Cortex of kidney (tissue), 1 donor: ENCODE results near the gene NCEH1.
"Not testable (repeated sequence)": the region's sequence is repeated elsewhere in the genome, so short reads cannot be mapped to it uniquely, and the experiment has no call there.

Experiments
- DNase-seq: peaks from one replicate; lab custom pipeline; 2025; lab: John Stamatoyannopoulos, UW

NCEH1 gene

DNA sequence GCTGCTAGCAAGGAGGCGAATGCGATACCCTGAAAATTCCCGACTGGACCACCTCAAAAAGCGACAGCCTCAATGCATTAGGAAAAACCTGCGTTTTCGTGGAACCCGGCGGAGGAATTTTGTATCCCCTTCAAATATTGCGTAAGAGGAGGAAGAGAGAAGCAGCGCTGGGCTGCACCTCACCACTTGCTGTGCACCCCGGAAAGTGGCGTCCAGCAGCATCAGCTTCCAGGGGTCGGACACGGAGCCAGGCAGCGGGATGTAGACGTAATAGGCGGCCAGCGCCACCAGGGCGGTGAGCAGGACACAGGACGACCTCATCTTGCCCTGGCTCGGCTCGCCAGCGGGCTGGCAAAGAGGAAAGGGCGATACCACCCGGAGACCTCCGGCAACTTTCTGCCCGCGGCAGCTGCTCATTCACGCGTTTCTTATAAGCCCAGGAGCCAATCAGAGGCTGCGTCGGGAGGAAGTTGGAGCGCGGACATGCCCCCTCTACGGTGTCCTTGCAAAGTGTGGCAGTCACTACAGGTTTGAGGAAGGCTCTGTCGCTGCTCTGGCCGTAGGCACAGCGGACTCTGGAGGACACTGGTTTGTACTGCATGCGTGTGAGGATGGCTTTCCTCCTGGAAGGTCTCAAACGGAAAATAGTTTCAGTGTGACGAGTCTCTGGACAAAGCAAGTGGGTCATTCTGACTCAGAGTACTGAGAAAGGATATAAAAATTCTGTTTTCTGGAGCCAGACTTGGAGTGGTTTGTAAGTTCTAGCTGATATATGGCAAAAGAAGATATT lies at the start of gene NCEH1:
Gene NCEH1, minus strand, starts transcription at position 404 of the 790 bp plus-strand sequence. Its CDS starts 83 bp downstream, at position 321.
- DNase-seq, result no peak

- not testable (repeated sequence) for DNase-seq
Measured at GRCh38 chr3:172760416-172760815, 49.5 kb upstream of the NCEH1 start.

GRCh38 chr3:172753125-172753524 lies 42.3 kb upstream of the NCEH1 start:
- DNase-seq, result no peak

DNA sequence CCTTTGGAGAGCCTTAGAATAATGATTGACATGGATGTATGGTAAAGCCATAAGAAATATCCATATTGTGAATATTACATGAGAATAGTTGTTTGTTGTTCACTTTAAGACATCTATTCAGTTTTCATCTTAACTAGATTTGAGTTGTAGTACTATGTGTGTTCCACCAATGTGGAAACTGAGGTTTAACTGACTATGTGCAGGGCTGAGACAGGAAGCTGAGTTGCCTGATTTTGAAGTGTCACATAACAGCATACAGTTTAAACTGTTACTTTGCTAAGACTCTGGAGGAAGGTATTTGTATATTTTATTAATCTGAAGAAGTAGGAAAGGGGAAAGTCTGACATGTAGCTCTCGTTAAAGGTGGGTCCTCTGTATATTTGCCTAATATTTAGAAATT lies 41.8 kb upstream of the NCEH1 start:
- no peak for DNase-seq

DNA sequence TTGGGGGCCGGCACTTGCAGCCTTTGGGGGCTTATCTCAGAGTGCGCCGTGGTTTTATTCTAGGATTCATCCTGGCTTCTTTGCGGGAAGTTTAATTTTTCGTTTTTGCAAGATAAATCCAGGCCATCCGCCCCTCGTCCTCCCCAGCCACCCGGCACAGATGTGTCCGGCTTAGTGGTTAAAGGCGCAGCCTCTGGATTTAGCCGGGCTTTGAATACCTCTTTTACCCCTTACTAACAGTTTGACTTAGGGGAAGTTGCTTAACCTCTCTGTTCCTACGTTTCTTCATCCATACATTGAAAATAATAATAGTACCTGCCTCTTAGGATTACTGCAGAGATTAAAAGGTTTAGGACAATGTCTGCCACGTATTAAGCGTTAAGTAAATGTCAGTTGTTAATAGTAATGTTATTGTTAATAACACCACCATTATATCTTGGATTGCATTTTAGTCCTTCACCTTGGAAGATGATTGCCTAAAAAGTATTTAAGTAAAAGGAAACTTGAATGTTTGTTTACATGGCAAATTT lies 40.4 kb upstream of the NCEH1 start:
- no peak for DNase-seq

GRCh38 chr3:172750368-172751174 lies 39.7 kb upstream of the NCEH1 start, which contains the start of gene ECT2:
Gene ECT2, plus strand, starts transcription at chr3:172750726. Its CDS starts 3,805 bp downstream, at chr3:172754531.
- DNase-seq, result peak; percentile 32

DNA sequence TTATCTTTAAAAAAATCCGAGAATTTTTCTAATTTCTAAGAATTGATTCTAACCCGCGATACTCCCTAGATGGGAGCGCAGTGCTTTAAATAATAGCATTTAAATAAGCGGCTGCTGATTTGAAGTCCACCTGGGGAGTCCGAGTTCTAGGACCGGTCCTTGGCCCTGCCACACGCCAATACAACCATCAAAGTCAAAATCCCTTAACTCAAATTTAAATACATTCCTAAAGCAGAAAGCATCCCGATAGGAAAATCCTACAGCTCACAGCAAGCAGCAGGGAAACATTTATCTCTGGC lies 39.2 kb upstream of the NCEH1 start:
- DNase-seq, result no peak

- no peak for DNase-seq
Measured at GRCh38 chr3:172749230-172749965, 38.5 kb upstream of the NCEH1 start.

GRCh38 chr3:172746475-172746874 lies 35.6 kb upstream of the NCEH1 start:
- no peak for DNase-seq

DNA sequence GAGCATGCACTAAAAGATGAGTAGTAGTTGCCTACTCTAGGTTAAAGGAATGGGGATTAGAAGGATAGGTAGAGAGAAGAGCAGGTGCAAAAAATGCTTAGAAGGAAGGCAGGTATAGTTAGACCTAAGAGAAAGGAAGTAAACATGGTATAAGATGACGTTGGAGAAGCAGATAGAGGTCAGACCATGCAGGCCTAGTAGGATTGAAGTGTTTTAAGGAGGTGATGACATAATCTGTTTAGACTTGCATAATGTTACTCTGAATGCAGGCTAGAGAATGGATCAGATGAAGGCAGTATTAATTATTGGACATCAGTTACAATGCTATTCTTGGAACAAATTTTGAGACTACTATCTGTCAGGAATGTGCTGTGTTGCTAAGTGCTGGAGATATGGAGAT lies 28.6 kb upstream of the NCEH1 start:
- DNase-seq, result no peak

- no peak for DNase-seq
Measured at GRCh38 chr3:172735014-172735413, 24.1 kb upstream of the NCEH1 start.

DNA sequence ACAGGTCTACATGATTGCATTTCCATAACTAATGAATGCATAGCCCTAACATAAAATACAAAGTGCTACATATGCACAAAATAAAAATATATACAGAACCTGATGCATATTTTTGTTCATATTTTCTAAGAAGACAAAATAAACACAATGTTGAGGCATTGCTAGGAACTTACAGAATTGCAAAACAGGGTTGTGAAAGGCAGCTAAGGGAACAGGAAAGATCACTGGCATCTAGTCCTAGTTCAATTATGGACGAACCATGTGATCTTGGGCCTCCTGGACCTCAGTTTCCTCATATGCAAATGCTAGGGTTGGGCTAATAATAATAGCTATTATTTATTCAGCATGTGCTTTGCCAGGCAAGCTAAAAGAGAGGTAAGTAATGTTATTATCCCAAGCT lies 15.5 kb upstream of the NCEH1 start:
- no peak for DNase-seq

GRCh38 chr3:172722536-172723040 lies 11.7 kb upstream of the NCEH1 start:
- not testable (repeated sequence) for DNase-seq

- DNase-seq, result no peak
Measured at GRCh38 chr3:172717493-172718088, 6.7 kb upstream of the NCEH1 start.

GRCh38 chr3:172716476-172716875 lies 5.6 kb upstream of the NCEH1 start:
- DNase-seq, result no peak

- DNase-seq, result no peak
Measured at GRCh38 chr3:172713316-172713715, 2.4 kb upstream of the NCEH1 start.

- no peak for DNase-seq
Measured at GRCh38 chr3:172711454-172711795, 558 bp upstream of the NCEH1 start.

DNA sequence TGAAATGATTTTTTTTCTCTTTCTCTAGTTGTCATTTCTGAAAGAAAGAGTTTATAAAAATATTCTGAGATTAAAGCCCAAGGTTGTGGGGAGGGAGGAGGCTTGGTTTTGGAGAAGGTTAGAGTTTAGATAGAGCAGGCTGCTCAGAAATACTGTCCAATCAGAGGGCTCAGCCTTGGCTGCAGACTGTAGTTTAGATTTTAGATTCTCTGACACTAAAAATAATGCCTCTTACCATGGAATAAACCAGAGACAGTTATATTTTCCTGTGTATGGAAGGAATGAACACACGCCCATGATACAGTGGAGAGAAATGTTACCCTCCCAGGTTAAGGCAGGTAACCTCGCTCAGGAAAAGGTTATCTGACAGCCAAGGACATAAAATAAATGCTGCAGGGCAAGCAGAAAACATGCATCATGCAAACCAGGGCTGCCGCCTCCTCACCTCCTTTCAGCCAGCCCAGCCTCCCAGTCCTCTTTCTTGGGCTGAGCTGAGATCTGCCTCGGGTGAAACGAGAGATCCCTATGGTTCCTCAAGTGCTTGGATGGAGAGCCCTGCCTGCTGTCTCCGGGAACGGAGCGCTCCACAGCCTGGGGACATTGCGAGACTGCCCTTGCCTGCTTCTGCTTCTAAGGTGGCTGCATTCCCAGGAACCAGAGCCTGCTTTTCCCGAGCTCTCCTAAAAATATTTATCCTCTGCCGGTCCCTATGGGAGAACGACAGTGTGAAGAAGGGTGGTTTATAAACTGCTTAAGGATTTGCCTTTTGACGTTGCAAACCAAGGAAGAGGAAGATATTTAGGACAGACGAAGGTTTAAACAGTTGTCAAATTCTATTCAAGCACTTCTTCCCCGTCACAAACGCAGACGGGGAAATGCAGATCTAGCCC lies 848 bp downstream of the NCEH1 start:
- no peak for DNase-seq

GRCh38 chr3:172708921-172709773 lies 1.7 kb downstream of the NCEH1 start:
- DNase-seq, result no peak

DNA sequence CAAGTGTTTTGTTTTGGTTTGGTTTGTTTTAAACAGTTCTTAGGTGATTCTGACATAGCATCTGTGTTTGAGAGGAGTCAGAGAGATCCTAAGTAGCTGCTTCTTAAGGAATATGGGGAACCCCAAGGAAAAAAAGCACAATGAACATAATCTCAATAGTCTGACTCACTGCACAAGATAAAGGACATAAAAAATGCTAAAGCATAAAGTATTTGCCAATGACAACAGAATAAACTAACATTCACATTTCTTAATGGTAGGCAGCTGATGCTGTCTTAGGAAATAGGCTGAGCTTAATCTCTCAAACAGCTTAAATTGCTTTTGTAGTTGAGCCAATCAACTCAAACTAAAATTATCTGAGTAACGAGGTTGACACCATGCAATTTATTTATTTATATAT lies 2.9 kb downstream of the NCEH1 start:
- no peak for DNase-seq
